GM18867 (cell line): ENCODE measurements around the gene IGF2BP3.
"Not testable (repeated sequence)": the region's sequence is repeated elsewhere in the genome, so short reads cannot be mapped to it uniquely, and the experiment has no call there.

Experiments
- ATAC-seq: cut with Tn5 transposase; IDR thresholded peaks from one replicate; pipeline ENCODE4 v1.9.1; 2021; ENCODE audit warnings: mild to moderate bottlenecking, moderate library complexity; ENCODE audit not compliant: unreplicated experiment

Gene IGF2BP3

GRCh38 chr7:23343806-23344475 lies 126.3 kb downstream of the IGF2BP3 start:
- ATAC-seq: no peak

GRCh38 chr7:23343102-23343501 lies 127.2 kb downstream of the IGF2BP3 start:
- ATAC-seq: no peak

- no peak for ATAC-seq
Observed at GRCh38 chr7:23341846-23342598, 128.3 kb downstream of the IGF2BP3 start.

- ATAC-seq: no peak
Observed at GRCh38 chr7:23338863-23339262, 131.4 kb downstream of the IGF2BP3 start.

GRCh38 chr7:23338439-23338838 lies 131.9 kb downstream of the IGF2BP3 start:
- ATAC-seq: no peak

GRCh38 chr7:23337374-23337773 lies 132.9 kb downstream of the IGF2BP3 start:
- ATAC-seq: no peak

- ATAC-seq: no peak
Observed at GRCh38 chr7:23336799-23337283, 133.4 kb downstream of the IGF2BP3 start.

GRCh38 chr7:23336086-23336485 lies 134.2 kb downstream of the IGF2BP3 start:
- ATAC-seq: no peak

- no peak for ATAC-seq
Observed at GRCh38 chr7:23335621-23336020, 134.7 kb downstream of the IGF2BP3 start.

- ATAC-seq: no peak
Observed at GRCh38 chr7:23335136-23335535, 135.2 kb downstream of the IGF2BP3 start.

- no peak for ATAC-seq
Observed at GRCh38 chr7:23334482-23335056, 135.7 kb downstream of the IGF2BP3 start.

- ATAC-seq: no peak
Observed at GRCh38 chr7:23333671-23334246, 136.5 kb downstream of the IGF2BP3 start.

GRCh38 chr7:23332910-23333612 lies 137.2 kb downstream of the IGF2BP3 start:
- no peak for ATAC-seq

GRCh38 chr7:23332193-23332592 lies 138.1 kb downstream of the IGF2BP3 start:
- no peak for ATAC-seq

GRCh38 chr7:23331132-23331531 lies 139.2 kb downstream of the IGF2BP3 start:
- no peak for ATAC-seq

- no peak for ATAC-seq
Observed at GRCh38 chr7:23315366-23315765, 154.9 kb downstream of the IGF2BP3 start.

- not testable (repeated sequence) for ATAC-seq
Observed at GRCh38 chr7:23312141-23312540, 158.2 kb downstream of the IGF2BP3 start.

GRCh38 chr7:23308754-23309153 lies 161.5 kb downstream of the IGF2BP3 start:
- no peak for ATAC-seq

GRCh38 chr7:23306936-23307521 lies 163.3 kb downstream of the IGF2BP3 start:
- ATAC-seq: no peak

GRCh38 chr7:23299770-23300300 lies 170.5 kb downstream of the IGF2BP3 start:
- ATAC-seq: no peak
